Left ventricle myocardium inferior (tissue), 1 donor: ENCODE results near the gene ADAMTS12. TPM values are rescaled to one million over a fixed set of nuclear protein-coding genes. Genes with fewer than 3 reads are reported as not detected.

Experiments used
- DNase-seq: peaks from one replicate; pipeline ENCODE4 v3.0.0-alpha.2; 2020
- H3K27ac ChIP-seq: fragments of 200-600 bp; replicated peaks from 2 replicates; pipeline ENCODE4 v1.8.0; 2021
- H3K27me3 ChIP-seq: fragments of 200-600 bp; 2 replicates; pipeline ENCODE4 v1.8.0; 2021; ENCODE audit warnings: low read depth
- H3K36me3 ChIP-seq: fragments of 200-600 bp; 2 replicates; pipeline ENCODE4 v1.8.0; 2021
- H3K4me1 ChIP-seq: fragments of 200-600 bp; 2 replicates; pipeline ENCODE4 v1.8.0; 2021
- H3K4me3 ChIP-seq: fragments of 200-600 bp; 2 replicates; pipeline ENCODE4 v1.8.0; 2021; ENCODE audit warnings: mild to moderate bottlenecking, moderate library complexity
- H3K9me3 ChIP-seq: fragments of 200-600 bp; replicated peaks from 2 replicates; pipeline ENCODE4 v1.8.0; 2021
- CTCF ChIP-seq: fragments of 200-600 bp; IDR thresholded peaks from 2 replicates; pipeline ENCODE4 v1.8.0; 2021; ENCODE audit warnings: antibody characterized with exemption, mild to moderate bottlenecking, borderline replicate concordance
- intact Hi-C: fragments of 100-400 bp; cut with micrococcal nuclease; formaldehyde crosslinking; loops from one replicate; pipeline ENCODE4 v1.11.0; 2022
- total RNA-seq: library from RNA; stranded (reverse); fragmentation: NEBNext Ultra II Directional; extraction: Animal tissue kit (Norgen Biotek cat#: 25700); gene quantifications from one replicate; pipeline ENCODE4 v1.2.1, GENCODE V29; 2021
- donor health status: DM: no; HTN: yes; CAD: no; lungs with severe emphysema.

ADAMTS12 gene
- total RNA-seq, 1 donor from 2014 or later, result 0.85 TPM

GRCh38 chr5:33812746-33813145 is 79.0 kb downstream of the ADAMTS12 start:
- intact Hi-C loops, result no loop called here
- Histone ChIP-seq H3K4me3 (no peak overlapping the region), H3K36me3 (no peaks in the 10 kb centered on the region), H3K27ac (no peak overlapping the region), H3K9me3 (no peaks in the 10 kb centered on the region), H3K4me1 (no peaks in the 10 kb centered on the region), H3K27me3 (no peaks in the 10 kb centered on the region)
- TF ChIP-seq CTCF, result no peak
- DNase-seq, result no peak

DNA sequence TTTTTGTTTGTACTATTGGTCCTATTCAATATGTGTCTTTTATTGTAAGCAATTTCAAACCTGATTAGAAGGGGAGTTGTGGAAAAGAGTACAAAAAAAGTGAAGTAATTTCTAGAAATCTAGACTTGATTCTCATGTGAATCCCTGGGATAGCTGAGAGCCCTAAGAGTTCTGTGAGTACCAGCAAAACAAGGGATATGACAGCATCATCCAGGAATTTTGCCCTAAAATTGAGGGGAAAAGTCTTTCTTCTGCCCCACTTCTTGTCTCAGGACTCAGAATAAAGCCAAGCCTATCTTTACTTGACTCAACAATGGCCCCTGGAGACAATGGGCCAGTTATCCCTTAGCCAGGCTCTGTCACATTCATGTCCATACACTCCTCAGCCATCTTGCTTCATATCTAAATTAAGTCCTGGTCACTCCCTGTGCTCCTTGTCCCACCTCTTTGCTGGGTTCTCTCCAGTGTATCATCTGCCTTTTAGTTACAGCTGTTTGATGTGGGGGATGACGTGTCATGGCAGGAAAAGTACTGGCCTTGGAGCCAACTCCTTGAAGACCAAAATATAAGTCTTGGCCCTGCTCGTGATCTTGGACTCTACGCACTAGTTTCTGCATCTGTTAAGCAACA is 81.2 kb downstream of the ADAMTS12 start:
- intact Hi-C loops, result no loop called here
- Histone ChIP-seq H3K9me3 (no peaks in the 10 kb centered on the region), H3K4me1 (peaks cover 6% of the 10 kb centered on the region), H3K36me3 (no peaks in the 10 kb centered on the region), H3K27ac (peak overlapping the region; percentile 51), H3K4me3 (no peak overlapping the region), H3K27me3 (no peaks in the 10 kb centered on the region)
- no peak for DNase-seq
- TF ChIP-seq CTCF, result no peak

GRCh38 chr5:33809936-33810335 is 81.9 kb downstream of the ADAMTS12 start:
- Histone ChIP-seq H3K27ac (peak overlapping the region; percentile 51), H3K36me3 (no peaks in the 10 kb centered on the region), H3K9me3 (no peaks in the 10 kb centered on the region), H3K4me3 (no peak overlapping the region), H3K4me1 (peaks cover 6% of the 10 kb centered on the region), H3K27me3 (no peaks in the 10 kb centered on the region)
- DNase-seq, result no peak
- intact Hi-C loops, result no loop called here
- no peak for TF ChIP-seq CTCF

DNA sequence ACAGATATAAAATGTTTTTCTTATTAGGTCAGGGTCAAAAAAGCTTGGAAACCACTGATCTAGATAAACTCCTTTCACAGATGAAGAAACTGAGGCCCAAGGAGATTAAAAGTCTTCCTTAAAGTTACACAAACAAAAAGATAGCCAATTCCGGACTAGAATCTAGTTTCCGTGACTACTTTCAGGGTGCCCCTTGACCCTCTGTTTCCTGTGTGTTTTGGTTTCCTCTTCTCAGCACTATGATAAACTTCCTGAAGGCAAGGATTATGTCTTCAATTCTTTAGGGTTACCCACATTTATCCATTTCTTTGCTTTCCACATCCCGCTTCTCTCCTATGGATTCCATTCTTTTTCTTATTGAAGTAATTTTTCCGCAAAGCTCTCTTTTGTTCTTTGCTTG is 83.1 kb downstream of the ADAMTS12 start:
- Histone ChIP-seq H3K27me3 (no peaks in the 10 kb centered on the region), H3K4me1 (peaks cover 6% of the 10 kb centered on the region), H3K27ac (peak overlapping the region; percentile 41), H3K4me3 (no peak overlapping the region), H3K36me3 (no peaks in the 10 kb centered on the region), H3K9me3 (no peaks in the 10 kb centered on the region)
- TF ChIP-seq CTCF, result no peak
- intact Hi-C loops, result no loop called here
- DNase-seq, result no peak

DNA sequence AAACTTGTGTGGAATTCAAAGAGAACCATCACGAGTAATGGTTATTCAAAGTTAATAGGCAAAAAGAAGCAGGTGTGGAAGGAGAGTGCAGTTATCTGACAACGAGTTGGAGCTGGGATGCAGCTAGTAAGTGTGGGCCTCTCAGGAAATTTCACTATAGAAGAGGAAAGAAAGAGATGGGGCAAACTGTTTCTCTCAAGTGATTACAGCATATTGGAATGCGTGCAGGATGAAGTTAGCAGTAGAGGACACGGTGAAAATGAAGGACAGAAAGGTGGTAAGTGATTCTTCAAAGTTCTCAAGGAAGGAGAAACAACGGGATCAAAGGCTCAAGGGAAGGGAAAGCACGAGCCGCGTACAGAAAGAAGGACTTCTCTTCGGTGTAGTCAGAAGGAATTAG is 84.0 kb downstream of the ADAMTS12 start:
- Histone ChIP-seq H3K9me3 (no peaks in the 10 kb centered on the region), H3K27ac (peak overlapping the region; percentile 41), H3K4me3 (no peak overlapping the region), H3K4me1 (peaks cover 6% of the 10 kb centered on the region), H3K27me3 (no peaks in the 10 kb centered on the region), H3K36me3 (no peaks in the 10 kb centered on the region)
- TF ChIP-seq CTCF, result no peak
- DNase-seq, result no peak
- intact Hi-C loops, result no loop called here
